ENCODE data around the gene COMMD2. TPM values are rescaled to one million over a fixed set of nuclear protein-coding genes. Genes with fewer than 3 reads are reported as not detected.

COMMD2 gene
- total and polyA plus RNA-seq, 2 of the 4 experiments (the other 2 are of a cell fraction), result 23.6 to 46.1 TPM

- no TSS peak for BruUV-seq (replicated peaks)
Measured at GRCh38 chr3:149777414-149778214, 25.3 kb upstream of the COMMD2 start.

More at GRCh38 chr3:149777414-149778214, 25.3 kb upstream of the COMMD2 start:
- peak; percentile 23 for DNase-seq
- H4K8ac ChIP-seq (ENCODE audit: low read depth in 2 of 2, low read length in 2 of 2), result peak overlapping the region in 1 of 2 experiments; percentile 12; a peak in 1 of 4 replicates
- 60% methylated on average over 1 of the region's 2 CpGs; no CpG with 5 or more reads in 1 of the 2 experiments for WGBS, 2 experiments (ENCODE audit: extremely low coverage in 2 of 2, insufficient read length in 1 of 2)
- peak overlapping the region; percentile 75 for H2BK20ac ChIP-seq (ENCODE audit: low read depth, low read length)
- peak overlapping the region; percentile 54 for H2BK120ac ChIP-seq (ENCODE audit: low read depth, low read length)
- H3K36me3 ChIP-seq (ENCODE audit: control insufficient read depth, insufficient read depth, low read length), result no peaks in the 10 kb centered on the region
- H3K79me1 ChIP-seq (ENCODE audit: low read depth in 1 of 2, low read length in 2 of 2), result peaks cover 0 to 3% of the 10 kb centered on the region in 2 experiments; a peak in 1 of 4 replicates
- no peak overlapping the region for H3K27ac ChIP-seq (ENCODE audit: insufficient read depth, low read length)
- peak overlapping the region; percentile 15; the same call in 1 of the 2 replicates for H3K4me2 ChIP-seq (ENCODE audit: low read depth, low read length)
- peak overlapping the region; percentile 4; the same call in 1 of the 2 replicates for H3K23ac ChIP-seq (ENCODE audit: low read depth, low read length)
- no peak overlapping the region for H3K9ac ChIP-seq (ENCODE audit: low read depth, low read length)
- in situ Hi-C loops (cut with MboI; ENCODE audit: low sequenced_read_pairs), result no loop called here
- no peaks in the 10 kb centered on the region for H3K9me3 ChIP-seq (ENCODE audit: control insufficient read depth, insufficient read depth, low read length)
- H4K20me1 ChIP-seq (ENCODE audit: insufficient read depth, low read length), result no peaks in the 10 kb centered on the region
- no peak overlapping the region; the same call in 1 of the 2 replicates for H4K5ac ChIP-seq (ENCODE audit: low read depth, low read length)
- H3K14ac ChIP-seq (replicated peaks; ENCODE audit: low read depth, low read length), result peak overlapping the region; percentile 24
- peak overlapping the region; percentile 26; the same call in 1 of the 2 replicates for H3K18ac ChIP-seq (ENCODE audit: low read depth, low read length)
- H3K9me1 ChIP-seq (ENCODE audit: insufficient read depth, low read length), result peaks cover 6% of the 10 kb centered on the region
- POLR2A ChIA-PET (ENCODE audit: unreplicated experiment), result no interaction called here
- H3K4me3 ChIP-seq (ENCODE audit: insufficient read depth, low read depth, low read length), result no peak overlapping the region
- H2AFZ ChIP-seq (replicated peaks; ENCODE audit: low read length, poor library complexity), result peak overlapping the region; percentile 6
- H3K56ac ChIP-seq (ENCODE audit: extremely low read depth, insufficient read depth, low read length), result no peak overlapping the region
- H2BK15ac ChIP-seq (ENCODE audit: low read depth, low read length), result no peak overlapping the region
- no peak for TF ChIP-seq RCOR1 (IDR thresholded peaks at IDR 0.05; ENCODE audit: insufficient replicate concordance, low read length)
- no peak for TF ChIP-seq CTCF (conservative IDR thresholded peaks at IDR 0.05; ENCODE audit: low read depth, low read length)
- TF ChIP-seq NFE2L2 (IDR thresholded peaks at IDR 0.05; ENCODE audit: low read depth, low read length), result no peak
- no peak for TF ChIP-seq RAD21 (IDR thresholded peaks at IDR 0.05; ENCODE audit: low read length)
- TF ChIP-seq FOS (IDR thresholded peaks at IDR 0.05; ENCODE audit: low read depth, low read length), result no peak
- TF ChIP-seq SMC3 (IDR thresholded peaks at IDR 0.05; ENCODE audit: low read depth, low read length), result no peak
- no peak for TF ChIP-seq CEBPB (IDR thresholded peaks at IDR 0.05; ENCODE audit: low read depth, low read length)
- no peak for TF ChIP-seq MXI1 (IDR thresholded peaks at IDR 0.05; ENCODE audit: borderline replicate concordance, low read depth, low read length)
- no peak for TF ChIP-seq RFX5 (IDR thresholded peaks at IDR 0.05; ENCODE audit: low read depth, low read length)
- H2AK9ac ChIP-seq (replicated peaks; ENCODE audit: low read depth, low read length, poor library complexity), result no peak overlapping the region
- no peaks in the 10 kb centered on the region for H3K27me3 ChIP-seq (ENCODE audit: control insufficient read depth, insufficient read depth, low read length)
- intact Hi-C loops (cut with micrococcal nuclease), result no loop called here
- peak overlapping the region; percentile 68 for H3K4ac ChIP-seq (ENCODE audit: low read depth, low read length)
- CTCF ChIA-PET, result interaction anchor here (1.5 kb wide), 2 partner anchors 12 to 30 kb away, joined by 3 to 5 read pairs; no protein-coding TSS in a partner anchor
- peak; percentile 71 for ATAC-seq (ENCODE audit: low read depth)
- peaks cover 4% of the 10 kb centered on the region for H3K4me1 ChIP-seq (ENCODE audit: control insufficient read depth, insufficient read depth, low read length)
- no peak overlapping the region for H2BK5ac ChIP-seq (ENCODE audit: low read depth, low read length, poor library complexity, severe bottlenecking)
- no peak overlapping the region; the same call in 1 of the 2 replicates for H4K91ac ChIP-seq (ENCODE audit: insufficient read depth, low read depth, low read length)
- dilution Hi-C loops (cut with HindIII; ENCODE audit: low sequenced_read_pairs, unreplicated experiment), result no loop called here
- peak overlapping the region; percentile 41; the same call in 1 of the 2 replicates for H2AK5ac ChIP-seq (ENCODE audit: low read depth, low read length)

Data from IMR-90 (cell line).